AG04449 (cell line): ENCODE results near the gene HSD17B1.

Experiments
- CTCF ChIA-PET: fragments of 350-600 bp; formaldehyde crosslinking; extraction: SDS; loops from one replicate; lab custom pipeline; 2021; ENCODE audit warnings: antibody characterized with exemption; lab: Yijun Ruan, JAX
- POLR2A ChIA-PET: fragments of 400-600, 350-600 bp; formaldehyde crosslinking; extraction: SDS; loops from one replicate; lab custom pipeline; 2020; ENCODE audit warnings: antibody characterized with exemption, inconsistent platforms; lab: Yijun Ruan, JAX
- DNase-seq: peaks from one replicate; pipeline ENCODE4 v3.0.0-alpha.2; 2010; ENCODE audit warnings: low read depth, low spot score
- H3K4me3 ChIP-seq: 2 replicates; pipeline ENCODE4 v1.5.1; 2011; ENCODE audit warnings: low read depth, mild to moderate bottlenecking, control low read depth, low read length
- TF ChIP-seq, protein P1 (sequence below): IDR thresholded peaks from one replicate; pipeline ENCODE4 v1.5.1; 2011; ENCODE audit warnings: mild to moderate bottlenecking, moderate library complexity, low read length, control low read depth, inconsistent platforms; ENCODE audit not compliant: insufficient read depth; ENCODE audit errors: missing control alignments

HSD17B1 gene

DNA sequence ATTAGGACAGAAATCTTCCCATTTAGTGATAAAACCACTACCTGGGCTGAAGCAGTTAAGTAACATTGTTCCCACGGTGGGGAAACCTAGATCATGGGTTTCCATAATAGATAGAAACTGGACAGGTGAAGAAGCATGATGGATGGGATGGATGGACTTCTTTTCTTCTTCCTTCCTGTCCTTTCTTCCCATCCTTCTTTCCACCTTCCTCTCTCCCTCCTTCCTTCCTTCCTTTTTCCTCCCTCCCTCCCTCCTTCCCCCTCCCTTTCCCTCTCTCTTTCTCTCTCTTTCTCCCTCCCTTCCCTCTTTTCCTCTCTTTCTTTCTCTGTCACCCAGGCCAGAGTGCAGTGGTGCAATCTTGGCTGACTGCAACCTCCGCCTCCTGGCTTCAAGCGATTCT, 21.7 kb downstream of the HSD17B1 start:
- H3K4me3 ChIP-seq: no peak overlapping the region
- ChIA-PET CTCF (interaction anchor here (1.2 to 1.8 kb wide), 3 partner anchors 9 to 105 kb away, joined by 3 to 5 read pairs (median 4); no protein-coding TSS in a partner anchor), POLR2A (no interaction called here)
- DNase-seq: no peak
- TF ChIP-seq, protein P1, sequence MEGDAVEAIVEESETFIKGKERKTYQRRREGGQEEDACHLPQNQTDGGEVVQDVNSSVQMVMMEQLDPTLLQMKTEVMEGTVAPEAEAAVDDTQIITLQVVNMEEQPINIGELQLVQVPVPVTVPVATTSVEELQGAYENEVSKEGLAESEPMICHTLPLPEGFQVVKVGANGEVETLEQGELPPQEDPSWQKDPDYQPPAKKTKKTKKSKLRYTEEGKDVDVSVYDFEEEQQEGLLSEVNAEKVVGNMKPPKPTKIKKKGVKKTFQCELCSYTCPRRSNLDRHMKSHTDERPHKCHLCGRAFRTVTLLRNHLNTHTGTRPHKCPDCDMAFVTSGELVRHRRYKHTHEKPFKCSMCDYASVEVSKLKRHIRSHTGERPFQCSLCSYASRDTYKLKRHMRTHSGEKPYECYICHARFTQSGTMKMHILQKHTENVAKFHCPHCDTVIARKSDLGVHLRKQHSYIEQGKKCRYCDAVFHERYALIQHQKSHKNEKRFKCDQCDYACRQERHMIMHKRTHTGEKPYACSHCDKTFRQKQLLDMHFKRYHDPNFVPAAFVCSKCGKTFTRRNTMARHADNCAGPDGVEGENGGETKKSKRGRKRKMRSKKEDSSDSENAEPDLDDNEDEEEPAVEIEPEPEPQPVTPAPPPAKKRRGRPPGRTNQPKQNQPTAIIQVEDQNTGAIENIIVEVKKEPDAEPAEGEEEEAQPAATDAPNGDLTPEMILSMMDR: no peak

DNA sequence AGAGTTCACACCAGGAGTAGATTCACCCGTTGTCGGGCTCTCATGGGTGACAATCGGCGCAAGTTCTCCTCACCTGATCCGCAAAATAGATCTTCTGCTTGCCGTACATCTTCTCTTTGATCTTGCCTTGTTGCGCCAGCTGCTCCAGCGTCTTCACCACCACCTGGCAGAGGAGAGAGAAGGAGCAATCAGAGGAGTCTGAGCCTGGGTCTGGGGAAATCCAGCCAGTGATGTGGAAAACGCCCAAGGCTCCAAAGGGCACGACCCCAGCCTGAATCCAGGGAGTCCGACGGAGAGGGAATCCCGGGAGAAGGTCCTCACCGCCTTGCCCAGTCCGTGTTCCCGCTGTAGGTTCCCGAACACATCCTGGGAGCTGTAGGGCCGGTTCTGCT, 24.4 kb downstream of the HSD17B1 start:
- no peak for DNase-seq
- POLR2A ChIA-PET: interaction anchor here (0.6 to 2.9 kb wide), 8 partner anchors 10 to 157 kb away, joined by 3 to 20 read pairs (median 6); partner anchors contain the start of genes CAVIN1, MLX, PLEKHH3 and RETREG3
- peak overlapping the region; percentile 91 for H3K4me3 ChIP-seq
- CTCF ChIA-PET: interaction anchor here (0.7 to 6.2 kb wide), 17 partner anchors 8 to 265 kb away, joined by 3 to 120 read pairs (median 18); partner anchors contain the start of genes CCR10, CNTNAP1, MLX and PLEKHH3
- TF ChIP-seq, protein P1: no peak

DNA sequence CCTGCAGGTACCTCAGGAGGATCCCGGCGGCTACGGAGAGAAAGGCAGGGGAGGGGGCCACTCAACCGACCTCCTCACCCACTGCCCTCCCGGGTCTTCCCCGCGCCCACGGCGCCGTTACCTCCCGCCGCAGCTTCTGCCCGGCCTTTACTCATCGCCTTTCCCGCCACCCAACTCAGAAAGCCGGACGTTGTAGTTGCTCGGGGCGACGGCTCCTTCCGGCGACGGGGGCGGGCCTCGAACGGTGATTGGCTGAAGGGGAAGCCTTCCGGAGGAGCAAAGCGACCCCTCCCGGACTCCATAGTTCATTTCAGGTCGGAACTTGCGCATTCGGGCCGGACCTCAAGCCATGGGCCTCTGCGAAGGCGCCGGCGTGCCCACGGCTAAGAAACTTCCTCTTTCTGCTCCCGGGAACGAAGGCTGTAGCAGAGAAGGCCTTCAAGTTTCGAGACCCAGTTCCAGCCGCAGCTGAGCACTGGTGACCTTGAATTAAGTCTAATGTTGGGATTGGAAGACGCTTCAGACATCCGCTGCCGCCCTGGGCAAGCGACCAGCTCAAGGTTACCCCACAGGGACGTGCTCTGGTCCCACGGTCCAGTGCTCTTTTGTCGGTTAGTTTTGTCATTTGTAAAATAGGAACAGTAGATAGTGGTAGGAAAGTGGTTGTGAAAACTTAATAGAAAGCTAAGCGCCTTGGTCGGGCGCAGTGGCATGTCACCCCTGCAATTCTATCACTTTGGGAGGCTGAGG, 25.0 kb downstream of the HSD17B1 start, which contains the start of gene PSMC3IP:
PSMC3IP (minus strand) TSS at position 198 of the 750 bp plus-strand sequence; CDS start at position 155, 43 bp downstream.
- ChIA-PET POLR2A (interaction anchor here (0.6 to 2.9 kb wide), 11 partner anchors 10 to 203 kb away, joined by 3 to 20 read pairs (median 5); partner anchors contain the start of genes CAVIN1, MLX, PLEKHH3 and RETREG3), CTCF (interaction anchor here (0.7 to 6.2 kb wide), 48 partner anchors 8 to 421 kb away, joined by 3 to 120 read pairs (median 5); partner anchors contain the start of genes BECN1, CCR10, CNTNAP1 and MLX)
- DNase-seq: peak; percentile 65
- TF ChIP-seq, protein P1: peak; percentile 68
- peak within 1 kb of the TSS; percentile 91 for H3K4me3 ChIP-seq

DNA sequence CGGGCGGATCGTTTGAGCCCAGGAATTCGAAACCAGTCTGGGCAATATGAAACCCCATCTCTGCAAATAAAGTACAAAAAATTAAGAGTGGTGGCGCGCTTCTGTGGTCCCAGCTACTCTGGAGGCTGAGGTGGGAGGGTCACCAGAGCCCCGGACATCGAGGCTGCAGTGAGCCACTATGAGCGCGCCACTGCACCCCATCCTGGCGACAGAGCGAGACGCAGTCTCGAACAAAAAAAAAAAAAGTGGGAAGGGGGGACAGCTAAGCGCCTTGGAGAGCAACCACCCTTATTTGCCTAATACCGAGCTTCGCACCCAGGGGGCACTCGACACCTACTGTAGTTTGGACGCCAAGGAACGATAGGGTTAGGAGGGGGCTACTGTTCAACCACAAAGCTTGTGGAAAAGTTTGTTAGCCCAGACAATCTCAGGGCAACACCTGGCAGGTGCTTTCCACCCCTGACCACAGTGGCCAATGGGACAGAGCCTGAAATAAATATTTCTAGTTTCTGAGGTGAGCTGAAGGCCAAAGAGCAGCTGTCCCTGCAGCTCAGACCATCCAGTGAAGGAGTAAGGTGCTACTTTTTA, 25.7 kb downstream of the HSD17B1 start:
- TF ChIP-seq, protein P1: peak; percentile 73
- ChIA-PET POLR2A (interaction anchor here (0.5 to 2.9 kb wide), 14 partner anchors 11 to 372 kb away, joined by 3 to 20 read pairs (median 5); partner anchors contain the start of genes CAVIN1, MLX, PLEKHH3 and RETREG3), CTCF (interaction anchor here (0.5 to 6.2 kb wide), 53 partner anchors 9 to 420 kb away, joined by 3 to 120 read pairs (median 5); partner anchors contain the start of genes BECN1, CCR10, CNTNAP1 and MLX)
- no peak for DNase-seq
- H3K4me3 ChIP-seq: peak overlapping the region; percentile 91

DNA sequence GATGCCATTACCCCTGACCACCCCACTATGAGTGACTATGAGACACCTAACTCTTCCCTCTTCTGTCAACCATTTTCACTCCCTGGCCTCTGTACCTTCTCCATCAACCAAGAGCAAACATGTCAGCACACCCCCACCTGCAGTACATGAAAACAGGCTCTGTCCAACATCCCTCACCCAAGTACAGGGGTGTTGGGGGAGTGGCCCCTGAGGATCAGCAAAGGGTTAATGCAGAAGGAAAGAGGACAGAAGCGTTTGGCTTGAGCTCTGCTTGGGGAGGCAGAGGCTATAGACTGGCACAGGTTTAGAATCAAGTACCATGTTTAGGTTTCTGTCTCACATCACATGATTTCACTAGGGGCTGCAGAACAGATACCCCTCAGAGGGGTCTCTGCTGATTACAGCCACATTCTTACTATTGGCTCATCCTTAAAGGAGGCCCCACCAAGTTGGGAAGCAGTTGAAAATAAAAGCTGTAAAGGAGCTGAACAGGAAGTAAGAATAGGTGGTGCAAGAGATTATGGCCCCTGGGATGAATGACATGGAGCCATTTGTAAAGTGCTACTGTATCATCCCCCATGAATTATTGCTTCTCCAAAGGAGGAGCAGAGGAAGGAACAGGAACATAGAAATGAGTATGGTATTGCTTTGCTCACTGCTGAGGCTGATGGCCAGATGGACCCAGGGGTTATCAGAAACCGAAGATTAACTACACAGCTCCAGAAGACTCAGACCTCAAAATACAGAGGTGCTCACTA, 27.2 kb downstream of the HSD17B1 start:
- TF ChIP-seq, protein P1: no peak
- CTCF ChIA-PET: interaction anchor here (0.5 to 6.2 kb wide), 11 partner anchors 8 to 235 kb away, joined by 3 to 120 read pairs (median 15); partner anchors contain the start of genes CCR10, CNTNAP1, MLX and PLEKHH3
- no peak overlapping the region for H3K4me3 ChIP-seq
- POLR2A ChIA-PET: no interaction called here
- DNase-seq: no peak
